GM18526 (cell line): ENCODE results near the gene COX11.

ENCODE experiments used
- POLR2A ChIP-seq: IDR thresholded peaks from 3 replicates; pipeline ENCODE4 v1.6.1; 2011; ENCODE audit not compliant: insufficient read length; ENCODE audit errors: extremely low read depth

The COX11 gene

DNA sequence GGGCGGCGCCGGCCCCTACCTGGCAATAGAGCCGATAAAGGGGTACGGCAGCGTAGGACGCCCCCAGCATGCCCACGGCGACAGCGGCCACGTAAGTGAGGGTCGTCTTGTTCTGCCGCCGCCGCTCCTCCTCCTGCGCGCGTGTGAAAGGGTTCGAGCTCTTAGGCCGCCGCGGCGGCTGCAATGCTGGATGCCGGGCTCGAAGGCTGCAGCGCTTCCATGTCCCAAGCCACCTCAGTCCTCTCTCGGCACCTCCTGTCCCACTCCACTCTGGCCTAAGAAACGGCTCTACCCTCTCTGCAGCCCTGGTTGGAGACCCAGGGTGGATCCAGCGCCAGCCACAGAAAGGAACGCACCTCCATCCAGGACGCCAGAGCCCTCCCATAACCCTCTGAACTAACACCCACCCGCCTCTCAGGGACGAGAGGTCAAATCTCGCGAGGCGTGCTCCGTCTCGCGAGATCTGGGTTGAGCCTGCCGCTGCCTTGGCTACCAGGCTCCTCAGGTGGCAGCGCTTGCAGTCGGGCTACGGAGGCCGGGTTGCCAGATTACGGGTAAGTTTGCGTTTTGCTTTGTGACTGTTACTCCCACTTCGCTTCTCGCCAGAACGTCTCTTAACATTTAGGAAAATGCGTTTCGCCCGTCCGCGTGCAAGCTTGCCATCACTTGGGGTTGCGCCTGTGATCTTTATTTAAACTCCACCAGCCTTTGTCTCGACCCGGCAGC lies at the start of gene COX11, which contains the start of gene STXBP4:
COX11 (minus strand) TSS at position 393 of the 726 bp plus-strand sequence; CDS start at position 385, 8 bp downstream.
STXBP4 (plus strand) TSS at position 504 of the 726 bp plus-strand sequence. CDS start 17,455 bp downstream, outside the sequence.
- TF ChIP-seq POLR2A, result peak; percentile 90

GRCh38 chr17:55005520-55005919 lies 37.1 kb upstream of the COX11 start:
- no peak for TF ChIP-seq POLR2A

GRCh38 chr17:55004484-55004883 lies 36.0 kb upstream of the COX11 start:
- no peak for TF ChIP-seq POLR2A

GRCh38 chr17:55002458-55002857 lies 34.0 kb upstream of the COX11 start:
- no peak for TF ChIP-seq POLR2A

- TF ChIP-seq POLR2A, result no peak
Observed at GRCh38 chr17:54996441-54996840, 28.0 kb upstream of the COX11 start.

DNA sequence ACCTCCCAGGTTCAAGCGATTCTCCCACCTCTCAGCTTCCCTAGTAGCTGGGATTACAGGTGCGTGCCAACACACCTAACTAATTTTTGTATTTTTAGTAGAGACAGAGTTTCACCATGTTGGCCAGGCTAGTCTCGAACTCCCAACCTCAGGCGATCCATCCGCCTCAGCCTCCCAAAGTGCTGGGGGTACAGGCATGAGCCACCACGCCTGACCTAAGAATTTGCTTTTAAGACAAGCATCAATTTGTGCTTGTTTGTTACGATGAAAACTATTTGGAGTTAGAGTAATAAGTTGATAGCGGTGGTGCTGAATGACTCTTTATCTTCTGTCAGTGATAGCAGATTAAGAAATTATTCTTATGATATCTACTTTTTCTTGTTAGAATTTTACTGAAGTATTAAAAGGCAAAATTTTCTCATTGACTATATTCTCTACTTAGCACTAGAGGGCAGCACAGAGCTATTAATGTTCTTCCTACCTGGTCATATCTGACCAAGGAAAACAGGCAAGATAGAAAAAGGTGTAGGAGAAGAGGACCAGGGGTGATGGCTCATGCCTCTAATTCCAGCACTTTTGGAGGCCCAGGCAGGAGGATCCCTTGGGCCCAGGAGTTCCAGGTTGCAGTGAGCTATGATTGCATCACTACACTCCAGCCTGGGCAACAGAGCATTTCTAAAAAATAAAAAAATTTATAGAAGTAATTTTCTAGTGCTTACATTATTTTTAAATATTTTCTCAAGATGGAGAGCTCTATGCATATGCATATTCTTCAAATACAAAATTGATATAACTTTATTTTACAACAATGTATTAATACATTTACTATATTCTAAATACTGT lies 24.6 kb upstream of the COX11 start:
- TF ChIP-seq POLR2A, result no peak

DNA sequence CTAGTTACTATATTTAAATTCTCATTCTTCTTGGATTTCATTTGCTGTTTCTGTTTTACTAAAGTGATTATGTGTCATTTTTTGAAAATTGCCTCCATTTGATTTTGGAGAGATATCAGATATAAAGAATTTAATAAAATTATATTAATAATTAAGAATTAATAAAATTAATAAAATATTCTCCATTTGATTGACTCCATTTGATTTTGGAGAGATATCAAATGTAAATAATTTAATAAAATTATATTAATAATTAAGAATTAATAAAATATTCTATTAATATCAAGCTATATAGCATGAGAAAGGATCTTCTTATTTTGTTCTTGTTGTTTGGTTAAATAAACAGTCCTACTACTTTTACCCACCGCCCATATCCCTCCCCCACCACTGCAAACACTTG lies 23.1 kb upstream of the COX11 start:
- TF ChIP-seq POLR2A, result no peak

- TF ChIP-seq POLR2A, result no peak
Observed at GRCh38 chr17:54990118-54990517, 21.7 kb upstream of the COX11 start.

- TF ChIP-seq POLR2A, result no peak
Observed at GRCh38 chr17:54985476-54985875, 17.0 kb upstream of the COX11 start.

DNA sequence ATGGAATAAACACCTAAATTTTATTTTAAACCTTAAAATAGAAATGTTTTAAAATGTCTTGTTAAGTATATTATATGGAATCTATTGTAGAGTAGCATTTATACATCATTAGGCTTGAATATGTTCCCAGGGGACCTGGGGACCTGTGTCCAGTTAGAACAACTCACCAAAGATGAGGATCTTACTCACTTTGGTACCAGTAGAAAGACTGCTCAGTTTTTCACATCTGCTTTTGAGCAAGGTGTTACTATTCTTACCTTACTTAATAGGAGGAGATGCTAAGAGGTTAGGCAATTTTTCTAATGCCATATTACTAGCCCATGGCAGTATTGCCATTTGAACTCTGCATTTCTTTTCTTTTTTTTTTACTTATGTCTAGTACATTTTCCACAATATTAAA lies 14.8 kb upstream of the COX11 start:
- no peak for TF ChIP-seq POLR2A

- no peak for TF ChIP-seq POLR2A
Observed at GRCh38 chr17:54982399-54982798, 13.9 kb upstream of the COX11 start.

DNA sequence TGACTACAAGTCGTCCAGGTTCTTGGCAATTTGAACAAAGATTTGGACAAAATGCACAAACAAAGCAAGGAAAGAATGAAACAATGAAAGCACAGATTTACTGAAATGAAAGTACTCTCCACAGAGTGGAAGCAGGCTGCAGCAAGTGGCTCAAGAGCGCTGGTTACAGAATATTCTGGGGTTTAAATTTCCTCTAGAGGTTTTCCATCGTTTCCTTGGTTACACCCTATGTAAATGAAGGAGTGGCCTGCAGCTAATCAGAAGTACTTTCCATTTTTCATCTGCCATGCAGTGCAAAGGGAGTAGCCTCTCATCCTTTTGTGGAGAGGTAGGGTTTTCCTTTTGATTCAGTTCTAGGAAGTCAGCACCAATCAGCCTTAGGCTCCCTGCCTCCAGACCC lies 11.9 kb upstream of the COX11 start:
- no peak for TF ChIP-seq POLR2A

DNA sequence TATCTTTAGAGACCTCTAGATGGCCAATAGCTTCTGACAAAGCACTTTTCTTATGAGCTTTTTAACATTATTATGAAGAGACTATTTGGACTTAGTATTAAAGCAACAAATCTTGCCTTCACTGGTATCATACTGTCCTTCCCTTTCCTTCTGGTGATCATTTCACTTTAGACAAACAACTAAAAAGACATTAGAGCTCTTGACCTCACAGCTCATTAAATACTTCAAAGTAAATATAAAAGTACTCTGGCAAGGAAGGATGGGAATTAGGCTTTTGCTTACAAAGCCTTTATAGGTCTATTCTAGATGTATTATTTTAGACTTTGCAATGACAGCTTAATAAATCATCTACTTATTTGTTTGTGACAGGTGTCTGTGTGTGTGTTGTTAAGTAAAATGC lies 11.2 kb upstream of the COX11 start:
- TF ChIP-seq POLR2A, result no peak

DNA sequence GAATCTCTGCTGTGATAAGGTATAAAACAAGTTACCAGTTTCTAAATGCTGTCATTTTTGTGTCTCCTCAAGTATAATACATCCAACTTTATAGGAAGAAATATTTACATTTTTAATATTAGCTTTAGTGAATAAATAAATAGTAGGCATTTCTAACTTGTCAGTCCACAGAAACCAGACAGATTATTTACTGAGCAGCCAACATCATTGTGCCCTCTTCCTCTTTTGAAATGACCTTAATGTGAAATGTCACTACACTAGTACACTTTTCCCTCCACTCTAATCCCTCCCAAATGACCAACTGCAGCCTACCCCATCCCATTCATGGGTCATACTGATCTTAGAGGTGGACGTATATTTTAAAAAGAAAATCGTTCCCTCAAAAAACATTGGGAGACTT lies 9.3 kb upstream of the COX11 start:
- no peak for TF ChIP-seq POLR2A

DNA sequence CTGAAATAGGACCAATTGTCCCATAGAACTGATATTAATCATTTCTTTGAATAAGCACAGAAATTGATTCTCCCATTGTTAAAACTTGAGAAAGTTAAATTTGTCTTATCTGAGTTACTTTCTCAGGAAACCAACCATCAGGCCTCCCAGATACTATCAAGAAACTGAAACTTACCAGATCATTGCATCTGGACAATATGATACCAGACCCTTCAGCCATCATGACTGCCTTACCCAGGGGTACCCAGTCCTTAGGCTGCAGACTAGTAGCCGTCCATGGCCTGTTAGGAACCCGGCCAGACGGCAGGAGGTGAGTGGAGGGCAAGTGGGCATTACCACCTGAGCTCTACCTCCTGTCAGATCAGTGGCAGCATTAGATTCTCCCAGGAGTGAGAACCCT lies 7.9 kb upstream of the COX11 start:
- no peak for TF ChIP-seq POLR2A

- no peak for TF ChIP-seq POLR2A
Observed at GRCh38 chr17:54974759-54975158, 6.3 kb upstream of the COX11 start.
